B cell (primary cell): Measurements from ENCODE around the gene CACNB4. TPM values are rescaled to one million over a fixed set of nuclear protein-coding genes. Genes with fewer than 3 reads are reported as not detected.

ENCODE experiments used
- ATAC-seq: fragments of 200-7000 bp; cut with Tn5 transposase; one replicate; pipeline ENCODE4 v1.10.0; 2021; ENCODE audit warnings: low read depth, mild to moderate bottlenecking, moderate number of reproducible peaks, moderate library complexity
- CTCF ChIA-PET: fragments of 350-600 bp; sonication (Branson Sonifier 250); formaldehyde crosslinking; loops from one replicate; lab custom pipeline; 2021; ENCODE audit warnings: antibody characterized with exemption, inconsistent platforms; lab: Charles Lee
- POLR2A ChIA-PET: fragments of 350-600 bp; sonication (Branson Sonifier 250); formaldehyde crosslinking; loops from one replicate; lab custom pipeline; 2021; ENCODE audit warnings: antibody characterized with exemption; lab: Charles Lee
- DNase-seq: peaks from one replicate; pipeline ENCODE4 v3.0.0; 2013
- H2AFZ ChIP-seq: 2 replicates; pipeline ENCODE4 v1.6.1; 2012; ENCODE audit warnings: mild to moderate bottlenecking, low read depth, low read length; ENCODE audit not compliant: insufficient read depth, poor library complexity, severe bottlenecking
- H3K27ac ChIP-seq, 2 donors: 1 replicate in 1 of 2; 2 replicates in 1 of 2; pipeline ENCODE4 v1.5.1; 2012 to 2013; ENCODE audit warnings: low read length in 2 of 2, mild to moderate bottlenecking in 2 of 2, moderate library complexity in 1 of 2
- H3K27me3 ChIP-seq, 4 experiments: fragments of 200-600 bp in 1 of 4; sonication (generic) in 1 of 4; replicated peaks in 1 of 4; 1 replicate in 2 of 4; 2 replicates in 2 of 4; pipeline versions ENCODE4 v1.6.1 to v1.7.0; 2013 to 2016; ENCODE audit warnings: low read length in 3 of 4, mild to moderate bottlenecking in 2 of 4, mixed read lengths in 1 of 4, moderate library complexity in 1 of 4; ENCODE audit not compliant: insufficient read depth in 4 of 4, control insufficient read depth in 3 of 4; ENCODE audit errors: control extremely low read depth in 1 of 4
- H3K36me3 ChIP-seq, 2 experiments: replicated peaks in 1 of 2; 1 replicate in 1 of 2; 2 replicates in 1 of 2; pipeline versions ENCODE4 v1.6.1 to v1.7.1; 2013; ENCODE audit warnings: low read length in 1 of 2; ENCODE audit not compliant: insufficient read depth in 2 of 2, control insufficient read depth in 1 of 2; ENCODE audit errors: control extremely low read depth in 1 of 2, extremely low read depth in 1 of 2
- H3K4me1 ChIP-seq, 2 donors: fragments of 200-600 bp in 1 of 2; sonication (generic) in 1 of 2; 1 replicate in 1 of 2; 2 replicates in 1 of 2; pipeline versions ENCODE4 v1.5.1 to v1.6.1; 2013 to 2017; ENCODE audit warnings: low read length in 2 of 2; ENCODE audit not compliant: control insufficient read depth in 2 of 2, insufficient read depth in 2 of 2
- H3K4me2 ChIP-seq: replicated peaks from 2 replicates; pipeline ENCODE3; 2012; ENCODE audit warnings: mild to moderate bottlenecking, low read depth, low read length; ENCODE audit not compliant: poor library complexity, severe bottlenecking
- H3K4me3 ChIP-seq, 5 experiments: fragments of 200-600 bp in 1 of 5; sonication (generic) in 1 of 5; 1 replicate in 3 of 5; 2 replicates in 2 of 5; pipeline versions ENCODE4 v1.5.1 to v1.7.0; 2011 to 2016; ENCODE audit warnings: low read length in 4 of 5, mild to moderate bottlenecking in 4 of 5, low read depth in 2 of 5, control low read depth in 1 of 5, moderate library complexity in 1 of 5; ENCODE audit not compliant: insufficient read depth in 1 of 5; ENCODE audit errors: control extremely low read depth in 1 of 5, extremely low read depth in 1 of 5
- H3K79me2 ChIP-seq: fragments of 200-600 bp; sonication (generic); one replicate; pipeline ENCODE4 v1.6.0; 2016; ENCODE audit warnings: low read length; ENCODE audit not compliant: control insufficient read depth, insufficient read depth
- H3K9ac ChIP-seq: fragments of 200-600 bp; sonication (generic); 2 replicates; pipeline ENCODE4 v1.6.1; 2017; ENCODE audit warnings: mild to moderate bottlenecking, low read length, moderate library complexity
- H3K9me3 ChIP-seq, 3 donors: one replicate each; pipeline versions ENCODE4 v1.6.1 to v1.7.1; 2013; ENCODE audit warnings: low read length in 2 of 3; ENCODE audit not compliant: control insufficient read depth in 2 of 3, insufficient read depth in 1 of 3; ENCODE audit errors: control extremely low read depth in 1 of 3
- H4K20me1 ChIP-seq: 2 replicates; pipeline ENCODE4 v1.6.0; 2012; ENCODE audit warnings: mild to moderate bottlenecking, low read length; ENCODE audit not compliant: insufficient read depth, control insufficient read depth, poor library complexity, severe bottlenecking
- H3K27ac Mint-ChIP-seq: one replicate; pipeline ENCODE4 v1.8.0; 2021; ENCODE audit warnings: mixed read lengths
- H3K27me3 Mint-ChIP-seq: one replicate; pipeline ENCODE4 v1.8.0; 2021; ENCODE audit warnings: mixed read lengths
- H3K4me1 Mint-ChIP-seq: one replicate; pipeline ENCODE4 v1.8.0; 2021; ENCODE audit warnings: mixed read lengths
- H3K4me3 Mint-ChIP-seq: one replicate; pipeline ENCODE4 v1.8.0; 2021; ENCODE audit warnings: mixed read lengths
- H3K9me3 Mint-ChIP-seq: one replicate; pipeline ENCODE4 v1.8.0; 2022; ENCODE audit warnings: mixed read lengths; ENCODE audit not compliant: insufficient read depth
- EZH2 ChIP-seq: IDR thresholded peaks from 2 replicates; pipeline ENCODE4 v1.6.1; 2012; ENCODE audit warnings: borderline replicate concordance, low read depth, mild to moderate bottlenecking, moderate library complexity, low read length; ENCODE audit not compliant: insufficient read depth, poor library complexity, severe bottlenecking
- whole genome bisulfite sequencing: methylation state at CpG from one replicate; pipeline ENCODE4 v1.1.5; 2013; ENCODE audit warnings: missing lambda C conversion rate; ENCODE audit not compliant: insufficient coverage; 5-methylcytosine and 5-hydroxymethylcytosine counted together
- intact Hi-C: fragments of 100-400 bp; cut with micrococcal nuclease; formaldehyde crosslinking; loops from one replicate; pipeline ENCODE4 v1.10.0; 2022
- polyA plus RNA-seq: library from polyadenylated mRNA; depleted of rRNA; stranded (reverse); fragments of >200 nt; gene quantifications from 2 replicates; pipeline ENCODE4 v1.2.3, GENCODE V29; 2012
- total RNA-seq, 2 donors: library from RNA; stranded (reverse); fragments of 120-200 nt in 1 of 2; gene quantifications; 1 replicate in 1 of 2; 2 replicates in 1 of 2; pipeline versions ENCODE4 v1.2.3 to v1.2.4, GENCODE V29; 2013 to 2022
- TF ChIP-seq, protein P1 (sequence below): fragments of 200-600 bp; IDR thresholded peaks from one replicate; pipeline ENCODE4 v1.8.0; 2022; ENCODE audit warnings: antibody characterized with exemption, mild to moderate bottlenecking

CACNB4 gene
- total and polyA plus RNA-seq, 2 donors (not counting 1 experiment from before 2014, with no cell fraction given), result 0.12 to 1.4 TPM

DNA sequence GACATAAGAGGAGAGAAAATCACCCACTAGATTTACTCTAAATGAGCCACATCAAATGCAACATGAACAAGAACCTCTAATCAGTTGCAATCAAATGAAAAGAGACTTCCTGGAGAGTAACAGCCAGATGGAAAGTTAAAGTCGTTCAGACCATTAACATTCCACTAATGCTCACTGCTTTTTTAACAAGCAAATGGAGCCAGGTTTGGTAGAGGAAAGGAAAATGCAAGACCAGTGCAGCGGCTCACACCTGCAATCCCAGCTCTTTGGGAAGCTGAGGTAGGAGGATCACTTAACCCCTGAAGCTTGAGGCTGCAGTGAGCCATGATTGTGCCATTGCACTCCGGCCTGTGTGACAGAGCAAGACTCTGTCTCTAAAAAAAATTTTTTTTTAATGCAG lies 48.5 kb downstream of the CACNB4 start:
- Histone ChIP-seq H4K20me1 (no peaks in the 10 kb centered on the region), H3K27me3 (no peaks in the 10 kb centered on the region), H3K4me1 (peaks cover 11 to 15% of the 10 kb centered on the region in 2 donors), H3K4me3 (no peak overlapping the region), H3K9me3 (no peaks in the 10 kb centered on the region), H3K4me2 (no peak overlapping the region), H2AFZ (no peak overlapping the region), H3K9ac (no peak overlapping the region), H3K36me3 (no peaks in the 10 kb centered on the region), H3K79me2 (no peaks in the 10 kb centered on the region), H3K27ac (no peak overlapping the region)
- Mint-ChIP-seq H3K27ac (no peak overlapping the region), H3K4me1 (peaks cover 21% of the 10 kb centered on the region), H3K27me3 (no peaks in the 10 kb centered on the region), H3K4me3 (no peak overlapping the region), H3K9me3 (no peaks in the 10 kb centered on the region)
- 100% methylated on average over 1 of the region's 3 CpGs for WGBS
- DNase-seq (no peak), ATAC-seq (no peak)
- ChIA-PET POLR2A (no interaction called here), CTCF (interaction anchor here (1.4 kb wide), 1 partner anchor 25 kb away, joined by 8 read pairs; no protein-coding TSS in a partner anchor)
- no peak for TF ChIP-seq EZH2
- TF ChIP-seq, protein P1, sequence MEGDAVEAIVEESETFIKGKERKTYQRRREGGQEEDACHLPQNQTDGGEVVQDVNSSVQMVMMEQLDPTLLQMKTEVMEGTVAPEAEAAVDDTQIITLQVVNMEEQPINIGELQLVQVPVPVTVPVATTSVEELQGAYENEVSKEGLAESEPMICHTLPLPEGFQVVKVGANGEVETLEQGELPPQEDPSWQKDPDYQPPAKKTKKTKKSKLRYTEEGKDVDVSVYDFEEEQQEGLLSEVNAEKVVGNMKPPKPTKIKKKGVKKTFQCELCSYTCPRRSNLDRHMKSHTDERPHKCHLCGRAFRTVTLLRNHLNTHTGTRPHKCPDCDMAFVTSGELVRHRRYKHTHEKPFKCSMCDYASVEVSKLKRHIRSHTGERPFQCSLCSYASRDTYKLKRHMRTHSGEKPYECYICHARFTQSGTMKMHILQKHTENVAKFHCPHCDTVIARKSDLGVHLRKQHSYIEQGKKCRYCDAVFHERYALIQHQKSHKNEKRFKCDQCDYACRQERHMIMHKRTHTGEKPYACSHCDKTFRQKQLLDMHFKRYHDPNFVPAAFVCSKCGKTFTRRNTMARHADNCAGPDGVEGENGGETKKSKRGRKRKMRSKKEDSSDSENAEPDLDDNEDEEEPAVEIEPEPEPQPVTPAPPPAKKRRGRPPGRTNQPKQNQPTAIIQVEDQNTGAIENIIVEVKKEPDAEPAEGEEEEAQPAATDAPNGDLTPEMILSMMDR, result no peak
- intact Hi-C loops, result no loop called here

DNA sequence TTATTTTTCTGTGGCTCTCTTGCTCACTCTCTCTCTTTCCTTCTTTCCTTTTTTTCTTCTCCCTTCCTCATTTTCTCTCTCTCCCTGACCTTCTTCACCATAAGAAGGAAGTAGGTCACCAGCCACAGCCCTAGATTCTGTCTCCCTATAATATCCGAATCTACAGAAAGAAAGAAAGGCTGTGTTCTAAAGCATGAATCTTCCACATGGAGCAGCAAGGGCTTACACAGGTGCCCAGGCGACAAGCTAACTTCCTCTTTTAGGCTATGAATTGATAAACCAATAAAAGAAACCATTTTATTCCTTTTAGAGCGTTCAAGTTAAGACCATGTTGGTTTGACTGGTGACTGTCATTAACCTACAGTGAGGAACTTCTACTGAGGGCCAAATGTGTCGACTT lies 49.3 kb downstream of the CACNB4 start:
- Histone ChIP-seq H3K79me2 (no peaks in the 10 kb centered on the region), H3K9ac (no peak overlapping the region), H3K4me2 (no peak overlapping the region), H3K36me3 (no peaks in the 10 kb centered on the region), H4K20me1 (no peaks in the 10 kb centered on the region), H3K4me3 (no peak overlapping the region), H3K27me3 (no peaks in the 10 kb centered on the region), H3K4me1 (peaks cover 11 to 15% of the 10 kb centered on the region in 2 donors), H3K9me3 (no peaks in the 10 kb centered on the region), H3K27ac (no peak overlapping the region), H2AFZ (no peak overlapping the region)
- no peak overlapping the region for H3K4me3 Mint-ChIP-seq
- peaks cover 21% of the 10 kb centered on the region for H3K4me1 Mint-ChIP-seq
- DNase-seq, result no peak
- H3K27me3 Mint-ChIP-seq, result no peaks in the 10 kb centered on the region
- ChIA-PET POLR2A (no interaction called here), CTCF (interaction anchor here (1.4 kb wide), 1 partner anchor 24 kb away, joined by 8 read pairs; no protein-coding TSS in a partner anchor)
- no peaks in the 10 kb centered on the region for H3K9me3 Mint-ChIP-seq
- H3K27ac Mint-ChIP-seq, result no peak overlapping the region
- no peak for ATAC-seq
- TF ChIP-seq, protein P1, result no peak
- TF ChIP-seq EZH2, result no peak
- no CpG with 5 or more reads among the region's 4 CpGs for WGBS
- intact Hi-C loops, result no loop called here
